Heart left ventricle (tissue), 13 donors: ENCODE measurements around the gene F5.

Source experiments
- POLR2A ChIP-seq, 2 donors: fragments of 450-650 bp; IDR thresholded peaks; one replicate each; pipeline ENCODE4 v1.6.1; 2017; ENCODE audit warnings: antibody characterized with exemption in 2 of 2, mild to moderate bottlenecking in 2 of 2, moderate library complexity in 2 of 2
- TF ChIP-seq, protein P1 (sequence below), 12 donors: fragments of 200-600 bp; sonication (generic) in 4 of 12; IDR thresholded peaks; one replicate each; pipeline versions ENCODE4 v1.5.0 to v1.8.0; 2018 to 2022; ENCODE audit warnings: antibody characterized with exemption in 12 of 12, mild to moderate bottlenecking in 5 of 12
- donor health status: ischemic (EF 13 %, LVEDD 7.1; RV severe dilation, severe dysfunction).
- donor health status: DM: no; HTN: yes; CAD: no.
- donor health status: DM: no; HTN: no; CAD: no.
- donor health status: ischemic (EF 25% LVEDD 6.9; RV normal size, moderate dysfunction).
- donor health status: ischemic (EF 25% LVEDD 5.7; RV mildly dilated, moderate dysfunction).
- donor health status: ischemic (EF 35%, LVEDD 5.7; RV mildly dilated, moderate dysfunction).
- donor health status: nonischemic (EF 11% LVEDD 7.7; RV severe dilation, severe dysfunction).
- donor health status: DM: yes; HTN: yes; CAD: no.
- donor health status: PGD.
- donor health status: ischemic (EF 29% LVEDD 5.4; RV normal size, mild dysfunction).
- donor health status: nonischemic (EF 23%, LVEDD 6.1; RV moderate dilation, normal function).

DNA sequence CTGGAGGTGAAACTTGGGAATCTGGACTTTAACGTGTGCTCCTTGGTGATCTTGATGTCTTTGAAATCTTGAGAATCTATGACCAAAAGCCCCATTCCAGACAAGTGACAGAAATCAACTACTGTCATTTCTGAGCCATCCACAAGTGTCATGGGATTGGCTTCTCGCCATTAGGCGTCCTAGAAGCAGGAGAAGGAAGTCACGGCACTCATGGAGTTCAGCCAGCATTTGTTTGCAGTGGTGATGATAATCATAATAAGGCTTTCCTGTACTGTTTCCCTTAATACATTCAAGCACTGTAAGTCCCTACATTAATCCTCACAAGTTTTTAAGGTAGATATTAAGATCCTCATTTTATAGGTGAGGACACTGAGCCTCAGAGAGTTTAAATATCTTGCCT lies 11.9 kb downstream of the F5 start:
- TF ChIP-seq, protein P1, sequence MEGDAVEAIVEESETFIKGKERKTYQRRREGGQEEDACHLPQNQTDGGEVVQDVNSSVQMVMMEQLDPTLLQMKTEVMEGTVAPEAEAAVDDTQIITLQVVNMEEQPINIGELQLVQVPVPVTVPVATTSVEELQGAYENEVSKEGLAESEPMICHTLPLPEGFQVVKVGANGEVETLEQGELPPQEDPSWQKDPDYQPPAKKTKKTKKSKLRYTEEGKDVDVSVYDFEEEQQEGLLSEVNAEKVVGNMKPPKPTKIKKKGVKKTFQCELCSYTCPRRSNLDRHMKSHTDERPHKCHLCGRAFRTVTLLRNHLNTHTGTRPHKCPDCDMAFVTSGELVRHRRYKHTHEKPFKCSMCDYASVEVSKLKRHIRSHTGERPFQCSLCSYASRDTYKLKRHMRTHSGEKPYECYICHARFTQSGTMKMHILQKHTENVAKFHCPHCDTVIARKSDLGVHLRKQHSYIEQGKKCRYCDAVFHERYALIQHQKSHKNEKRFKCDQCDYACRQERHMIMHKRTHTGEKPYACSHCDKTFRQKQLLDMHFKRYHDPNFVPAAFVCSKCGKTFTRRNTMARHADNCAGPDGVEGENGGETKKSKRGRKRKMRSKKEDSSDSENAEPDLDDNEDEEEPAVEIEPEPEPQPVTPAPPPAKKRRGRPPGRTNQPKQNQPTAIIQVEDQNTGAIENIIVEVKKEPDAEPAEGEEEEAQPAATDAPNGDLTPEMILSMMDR (IDR thresholded peaks at IDR 0.05) = no peak
- no peak for TF ChIP-seq POLR2A (IDR thresholded peaks at IDR 0.05)
